SJSA1 (cell line): ENCODE data around the gene SH3BP1. TPM values are rescaled to one million over a fixed set of nuclear protein-coding genes. Genes with fewer than 3 reads are reported as not detected.

Experiments
- DNase-seq, 2 experiments: peaks; one replicate each; pipeline ENCODE4 v3.0.0-alpha.2; 2015 to 2020; ENCODE audit warnings: low spot score in 2 of 2, low read depth in 1 of 2
- H3K27ac ChIP-seq: fragments of 250-450 bp; sonication (Bioruptor Pico); 2 replicates; pipeline ENCODE4 v1.5.1; 2020; ENCODE audit warnings: mild to moderate bottlenecking, moderate library complexity
- H3K27me3 ChIP-seq: fragments of 250-450 bp; sonication (Bioruptor Pico); replicated peaks from 2 replicates; pipeline ENCODE4 v1.5.1; 2020; ENCODE audit warnings: mild to moderate bottlenecking, moderate library complexity
- H3K36me3 ChIP-seq: fragments of 250-450 bp; sonication (Bioruptor Pico); 2 replicates; pipeline ENCODE4 v1.5.1; 2020; ENCODE audit warnings: mild to moderate bottlenecking
- H3K4me1 ChIP-seq: fragments of 250-450 bp; sonication (Bioruptor Pico); replicated peaks from 2 replicates; pipeline ENCODE4 v1.6.1; 2021; ENCODE audit warnings: mild to moderate bottlenecking
- H3K4me3 ChIP-seq: fragments of 250-450 bp; sonication (Bioruptor Pico); 2 replicates; pipeline ENCODE4 v1.5.1; 2020; ENCODE audit warnings: mild to moderate bottlenecking
- H3K9me3 ChIP-seq: fragments of 250-450 bp; sonication (Bioruptor Pico); replicated peaks from 2 replicates; pipeline ENCODE4 v1.5.1; 2020; ENCODE audit warnings: mild to moderate bottlenecking
- total RNA-seq: library from RNA; depleted of rRNA; stranded (reverse); fragments of >200 nt; shearing (Covaris generic); gene quantifications from 2 replicates; pipeline ENCODE4 v1.2.3, GENCODE V29; 2014

The SH3BP1 gene
- total RNA-seq, 1 experiment from 2014 or later = 13.6 TPM

- H3K4me1 ChIP-seq = peaks cover 28% of the 10 kb centered on the region
- H3K36me3 ChIP-seq = peaks cover 17% of the 10 kb centered on the region
- no peaks in the 10 kb centered on the region for H3K9me3 ChIP-seq
- H3K4me3 ChIP-seq = no peak overlapping the region
- DNase-seq = no peak
- peak overlapping the region; percentile 62 for H3K27ac ChIP-seq
- H3K27me3 ChIP-seq = no peaks in the 10 kb centered on the region
Measured at GRCh38 chr22:37633089-37633624, 6.3 kb upstream of the SH3BP1 start.

GRCh38 chr22:37633625-37634416, 5.6 kb upstream of the SH3BP1 start:
- Histone ChIP-seq H3K36me3 (peaks cover 17% of the 10 kb centered on the region), H3K4me3 (no peak overlapping the region), H3K9me3 (no peaks in the 10 kb centered on the region), H3K27me3 (no peaks in the 10 kb centered on the region), H3K4me1 (peaks cover 28% of the 10 kb centered on the region), H3K27ac (peak overlapping the region; percentile 62)
- DNase-seq = peak; percentile 75 to 86

GRCh38 chr22:37634417-37634924, 5.0 kb upstream of the SH3BP1 start:
- Histone ChIP-seq H3K4me1 (peaks cover 34% of the 10 kb centered on the region), H3K9me3 (no peaks in the 10 kb centered on the region), H3K36me3 (peaks cover 15% of the 10 kb centered on the region), H3K27ac (0 out of 2 replicates have a peak overlapping the region, but pooled peaks have one; percentile 62), H3K4me3 (no peak overlapping the region), H3K27me3 (no peaks in the 10 kb centered on the region)
- no peak for DNase-seq

- peaks cover 12% of the 10 kb centered on the region for H3K36me3 ChIP-seq
- H3K4me3 ChIP-seq = no peak overlapping the region
- no peaks in the 10 kb centered on the region for H3K9me3 ChIP-seq
- no peak for DNase-seq
- H3K27me3 ChIP-seq = no peaks in the 10 kb centered on the region
- H3K27ac ChIP-seq = no peak overlapping the region
- H3K4me1 ChIP-seq = peaks cover 39% of the 10 kb centered on the region
Measured at GRCh38 chr22:37635157-37635556, 4.3 kb upstream of the SH3BP1 start.

GRCh38 chr22:37636186-37636948, 3.1 kb upstream of the SH3BP1 start:
- H3K27ac ChIP-seq = no peak overlapping the region
- H3K27me3 ChIP-seq = no peaks in the 10 kb centered on the region
- no peaks in the 10 kb centered on the region for H3K9me3 ChIP-seq
- no peak overlapping the region for H3K4me3 ChIP-seq
- peaks cover 45% of the 10 kb centered on the region for H3K4me1 ChIP-seq
- DNase-seq = no peak
- peaks cover 12% of the 10 kb centered on the region for H3K36me3 ChIP-seq

GRCh38 chr22:37636949-37637273, 2.6 kb upstream of the SH3BP1 start:
- DNase-seq = no peak
- H3K9me3 ChIP-seq = no peaks in the 10 kb centered on the region

GRCh38 chr22:37638391-37639069, 939 bp upstream of the SH3BP1 start:
- Histone ChIP-seq H3K27me3 (no peaks in the 10 kb centered on the region), H3K9me3 (no peaks in the 10 kb centered on the region), H3K27ac (no peak overlapping the region), H3K4me1 (peaks cover 37% of the 10 kb centered on the region), H3K36me3 (peaks cover 12% of the 10 kb centered on the region), H3K4me3 (peak overlapping the region; percentile 52; the same call in 1 of the 2 replicates)
- DNase-seq = no peak

More at GRCh38 chr22:37636949-37637273, 2.6 kb upstream of the SH3BP1 start:
- H3K27ac ChIP-seq = no peak overlapping the region
- H3K27me3 ChIP-seq = no peaks in the 10 kb centered on the region
- peaks cover 45% of the 10 kb centered on the region for H3K4me1 ChIP-seq
- H3K4me3 ChIP-seq = no peak overlapping the region
- H3K36me3 ChIP-seq = peaks cover 13% of the 10 kb centered on the region

GRCh38 chr22:37639771-37640590, 512 bp downstream of the SH3BP1 start:
- H3K4me1 ChIP-seq = peaks cover 23% of the 10 kb centered on the region
- peak overlapping the region; percentile 52 for H3K4me3 ChIP-seq
- no peak overlapping the region for H3K27ac ChIP-seq
- H3K36me3 ChIP-seq = peaks cover 21% of the 10 kb centered on the region
- no peaks in the 10 kb centered on the region for H3K9me3 ChIP-seq
- no peak for DNase-seq
- H3K27me3 ChIP-seq = no peaks in the 10 kb centered on the region

- DNase-seq = no peak
- peaks cover 23% of the 10 kb centered on the region for H3K4me1 ChIP-seq
- no peak overlapping the region for H3K27ac ChIP-seq
- no peak overlapping the region; the same call in 1 of the 2 replicates for H3K4me3 ChIP-seq
- H3K9me3 ChIP-seq = no peaks in the 10 kb centered on the region
- peaks cover 21% of the 10 kb centered on the region for H3K36me3 ChIP-seq
- no peaks in the 10 kb centered on the region for H3K27me3 ChIP-seq
Measured at GRCh38 chr22:37640591-37641560, 1.4 kb downstream of the SH3BP1 start.

- DNase-seq = no peak
- Histone ChIP-seq H3K36me3 (peaks cover 24% of the 10 kb centered on the region), H3K9me3 (no peaks in the 10 kb centered on the region), H3K27me3 (no peaks in the 10 kb centered on the region), H3K4me1 (peaks cover 21% of the 10 kb centered on the region), H3K27ac (no peak overlapping the region), H3K4me3 (no peak overlapping the region)
Measured at GRCh38 chr22:37641561-37641949, 2.1 kb downstream of the SH3BP1 start.

- peaks cover 33% of the 10 kb centered on the region for H3K36me3 ChIP-seq
- no peaks in the 10 kb centered on the region for H3K9me3 ChIP-seq
- peaks cover 18% of the 10 kb centered on the region for H3K4me1 ChIP-seq
- no peak overlapping the region for H3K4me3 ChIP-seq
- DNase-seq = peak; percentile 73 to 86
- no peak overlapping the region for H3K27ac ChIP-seq
- no peaks in the 10 kb centered on the region for H3K27me3 ChIP-seq
Measured at GRCh38 chr22:37643225-37643847, 3.9 kb downstream of the SH3BP1 start.

- H3K9me3 ChIP-seq = no peaks in the 10 kb centered on the region
- no peak for DNase-seq
- no peak overlapping the region for H3K27ac ChIP-seq
- H3K36me3 ChIP-seq = peaks cover 42% of the 10 kb centered on the region
- no peak overlapping the region for H3K4me3 ChIP-seq
- H3K27me3 ChIP-seq = no peaks in the 10 kb centered on the region
- H3K4me1 ChIP-seq = no peaks in the 10 kb centered on the region
Measured at GRCh38 chr22:37647317-37647716, 7.8 kb downstream of the SH3BP1 start.
